GM23248 (cell line): ENCODE measurements around the gene PSME1. TPM values are rescaled to one million over a fixed set of nuclear protein-coding genes. Genes with fewer than 3 reads are reported as not detected.

Experiments used
- DNase-seq: peaks from one replicate; pipeline ENCODE4 v3.0.0-alpha.2; 2015
- H2AFZ ChIP-seq: fragments of 200-600 bp; sonication (generic); 2 replicates; pipeline ENCODE4 v1.6.1; 2016; ENCODE audit warnings: antibody characterized with exemption
- H3F3A ChIP-seq: fragments of 200-600 bp; sonication (generic); 2 replicates; pipeline ENCODE4 v1.6.1; 2016; ENCODE audit warnings: mild to moderate bottlenecking, antibody characterized with exemption, mixed run types; ENCODE audit not compliant: insufficient read depth
- H3K27ac ChIP-seq: fragments of 200-600 bp; sonication (generic); 2 replicates; pipeline ENCODE4 v1.5.1; 2016; ENCODE audit warnings: mild to moderate bottlenecking
- H3K27me3 ChIP-seq: fragments of 200-600 bp; sonication (generic); replicated peaks from 2 replicates; pipeline ENCODE4 v1.6.1; 2016; ENCODE audit warnings: mild to moderate bottlenecking; ENCODE audit not compliant: insufficient read depth
- H3K36me3 ChIP-seq: fragments of 200-600 bp; sonication (generic); 2 replicates; pipeline ENCODE4 v1.6.1; 2016; ENCODE audit warnings: low read depth, mild to moderate bottlenecking
- H3K4me1 ChIP-seq: fragments of 200-600 bp; sonication (generic); 2 replicates; pipeline ENCODE4 v1.6.1; 2016; ENCODE audit warnings: mild to moderate bottlenecking; ENCODE audit not compliant: insufficient read depth
- H3K4me2 ChIP-seq: fragments of 200-600 bp; sonication (generic); one replicate; pipeline ENCODE4 v1.6.1; 2016; ENCODE audit warnings: mild to moderate bottlenecking; ENCODE audit not compliant: unreplicated experiment
- H3K4me3 ChIP-seq: fragments of 200-600 bp; sonication (generic); 2 replicates; pipeline ENCODE4 v1.5.1; 2016; ENCODE audit warnings: mild to moderate bottlenecking
- H3K79me2 ChIP-seq: fragments of 200-600 bp; sonication (generic); 2 replicates; pipeline ENCODE4 v1.6.1; 2016; ENCODE audit warnings: mild to moderate bottlenecking; ENCODE audit not compliant: insufficient read depth
- H3K9ac ChIP-seq: fragments of 200-600 bp; sonication (generic); 2 replicates; pipeline ENCODE4 v1.6.1; 2016; ENCODE audit warnings: mild to moderate bottlenecking
- H3K9me2 ChIP-seq: fragments of 200-600 bp; sonication (generic); 2 replicates; pipeline ENCODE4 v1.6.1; 2016; ENCODE audit warnings: mixed run types, mild to moderate bottlenecking, moderate library complexity; ENCODE audit not compliant: insufficient read depth
- H3K9me3 ChIP-seq: fragments of 200-600 bp; sonication (generic); one replicate; pipeline ENCODE4 v1.6.1; 2017; ENCODE audit warnings: low read depth
- H4K20me1 ChIP-seq: fragments of 200-600 bp; sonication (generic); 2 replicates; pipeline ENCODE4 v1.6.0; 2016; ENCODE audit not compliant: insufficient read depth
- EZH2 ChIP-seq: fragments of 200-600 bp; sonication (generic); IDR thresholded peaks from 2 replicates; pipeline ENCODE4 v1.6.1; 2018; ENCODE audit warnings: antibody characterized with exemption, mild to moderate bottlenecking; ENCODE audit not compliant: insufficient read depth, poor library complexity, severe bottlenecking
- EZH2phosphoT487 ChIP-seq: fragments of 200-600 bp; sonication (generic); IDR thresholded peaks from 2 replicates; pipeline ENCODE4 v1.6.1; 2018; ENCODE audit warnings: antibody characterized with exemption, moderate library complexity, mild to moderate bottlenecking, low read depth; ENCODE audit not compliant: insufficient read depth
- WGBS, 2 experiments: methylation state at CpG; one replicate each; pipeline ENCODE4 v1.1.6; 2015 to 2017; ENCODE audit warnings: low lambda C conversion rate in 2 of 2, low coverage in 1 of 2; ENCODE audit errors: missing lambda C conversion rate in 2 of 2; 5-methylcytosine and 5-hydroxymethylcytosine counted together
- in situ Hi-C: fragments of 300-500 bp; cut with MboI; formaldehyde crosslinking; loops from 2 replicates; pipeline ENCODE4 v1.15.0; 2020
- polyA plus RNA-seq: library from polyadenylated mRNA; unstranded; fragments of >200 nt; fragmentation: Nextera tagmentation; extraction: Ambion mirVana; gene quantifications from 2 replicates; pipeline ENCODE4 v1.2.1, GENCODE V29; 2016
- total RNA-seq: library from RNA; depleted of rRNA; stranded (reverse); fragments of >200 nt; shearing (Covaris generic); gene quantifications from 2 replicates; pipeline ENCODE4 v1.2.3, GENCODE V29; 2014

Gene PSME1
- total and polyA plus RNA-seq, 2 experiments from 2014 or later: 58.9 to 144 TPM

- no peak for DNase-seq
- Histone ChIP-seq H3K4me1 (peaks cover 6% of the 10 kb centered on the region; the same call in 1 of the 2 replicates), H4K20me1 (no peaks in the 10 kb centered on the region), H3K4me2 (no peak overlapping the region), H3K9ac (no peak overlapping the region), H3K79me2 (peaks cover 34% of the 10 kb centered on the region), H3K4me3 (no peak overlapping the region), H3K9me3 (no peaks in the 10 kb centered on the region), H3K9me2 (no peaks in the 10 kb centered on the region), H3K27me3 (no peaks in the 10 kb centered on the region), H3F3A (peaks cover 3% of the 10 kb centered on the region; the same call in 1 of the 2 replicates), H3K27ac (no peak overlapping the region), H3K36me3 (peaks cover 34% of the 10 kb centered on the region), H2AFZ (no peak overlapping the region)
- in situ Hi-C loops: no loop called here
- WGBS, 2 experiments: 85 to 91% methylated on average over 9 of the region's 9 CpGs
- no peak for TF ChIP-seq EZH2phosphoT487
- TF ChIP-seq EZH2: no peak
These were observed 15.0 kb downstream of the PSME1 start for GRCh38 chr14:24150993-24151392.

DNA sequence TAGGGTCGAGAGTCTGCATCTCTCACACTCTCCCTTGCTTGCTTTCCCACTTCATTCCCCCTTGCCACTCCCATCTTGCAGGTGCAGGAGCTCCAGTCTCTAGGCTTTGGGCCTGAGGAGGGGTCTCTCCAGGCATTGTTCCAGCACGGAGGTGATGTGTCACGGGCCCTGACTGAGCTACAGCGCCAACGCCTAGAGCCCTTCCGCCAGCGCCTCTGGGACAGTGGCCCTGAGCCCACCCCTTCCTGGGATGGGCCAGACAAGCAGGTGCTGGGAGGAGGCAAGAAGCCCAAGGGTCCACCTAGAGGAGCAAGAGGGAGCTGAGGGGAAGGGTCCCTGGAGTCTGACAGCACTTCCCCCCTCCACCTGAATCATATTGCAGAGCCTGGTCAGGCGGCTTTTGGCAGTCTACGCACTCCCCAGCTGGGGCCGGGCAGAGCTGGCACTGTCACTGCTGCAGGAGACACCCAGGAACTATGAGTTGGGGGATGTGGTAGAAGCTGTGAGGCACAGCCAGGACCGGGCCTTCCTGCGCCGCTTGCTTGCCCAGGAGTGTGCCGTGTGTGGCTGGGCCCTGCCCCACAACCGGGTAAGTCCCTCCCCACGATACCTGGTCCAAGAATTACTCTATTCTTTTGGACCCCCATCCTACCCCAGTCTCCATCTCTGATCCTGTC lies 15.5 kb downstream of the PSME1 start:
- no peak for TF ChIP-seq EZH2phosphoT487
- TF ChIP-seq EZH2: no peak
- Histone ChIP-seq H4K20me1 (no peaks in the 10 kb centered on the region), H3K9ac (no peak overlapping the region), H3K4me3 (no peak overlapping the region), H3K79me2 (peaks cover 34% of the 10 kb centered on the region), H3K4me2 (no peak overlapping the region), H3K9me2 (no peaks in the 10 kb centered on the region), H3K4me1 (0 out of 2 replicates have a peak, but pooled peaks cover 6% of the 10 kb centered on the region), H3F3A (no peaks in the 10 kb centered on the region), H3K27me3 (no peaks in the 10 kb centered on the region), H3K9me3 (no peaks in the 10 kb centered on the region), H2AFZ (no peak overlapping the region), H3K36me3 (peaks cover 39% of the 10 kb centered on the region), H3K27ac (no peak overlapping the region)
- in situ Hi-C loops: no loop called here
- DNase-seq: no peak
- 85 to 87% methylated on average over 15 to 16 of the region's 16 CpGs for WGBS, 2 experiments

GRCh38 chr14:24155100-24155499 lies 19.1 kb downstream of the PSME1 start:
- H3K4me3 ChIP-seq: no peak overlapping the region
- peaks cover 15% of the 10 kb centered on the region; the same call in 1 of the 2 replicates for H3F3A ChIP-seq
- in situ Hi-C loops: no loop called here
- H3K4me1 ChIP-seq: no peaks in the 10 kb centered on the region
- H3K4me2 ChIP-seq: no peak overlapping the region
- peaks cover 6% of the 10 kb centered on the region for H3K79me2 ChIP-seq
- no peaks in the 10 kb centered on the region for H4K20me1 ChIP-seq
- no peaks in the 10 kb centered on the region for H3K9me3 ChIP-seq
- no peaks in the 10 kb centered on the region for H3K27me3 ChIP-seq
- H3K27ac ChIP-seq: no peak overlapping the region
- 95 to 100% methylated on average over 10 of the region's 10 CpGs for WGBS, 2 experiments
- H2AFZ ChIP-seq: no peak overlapping the region
- no peaks in the 10 kb centered on the region for H3K9me2 ChIP-seq
- H3K36me3 ChIP-seq: peaks cover 31% of the 10 kb centered on the region
- DNase-seq: no peak
- TF ChIP-seq EZH2 (no peak), EZH2phosphoT487 (no peak)
- no peak overlapping the region for H3K9ac ChIP-seq

GRCh38 chr14:24156840-24157239 lies 20.8 kb downstream of the PSME1 start:
- H3K4me3 ChIP-seq: no peak overlapping the region
- TF ChIP-seq EZH2phosphoT487 (no peak), EZH2 (no peak)
- no peak overlapping the region for H2AFZ ChIP-seq
- peaks cover 36% of the 10 kb centered on the region for H3K36me3 ChIP-seq
- H3K4me1 ChIP-seq: no peaks in the 10 kb centered on the region
- H3K9me2 ChIP-seq: no peaks in the 10 kb centered on the region
- no peaks in the 10 kb centered on the region for H4K20me1 ChIP-seq
- peaks cover 8% of the 10 kb centered on the region for H3K79me2 ChIP-seq
- H3K27ac ChIP-seq: no peak overlapping the region
- H3K27me3 ChIP-seq: no peaks in the 10 kb centered on the region
- no peak overlapping the region for H3K4me2 ChIP-seq
- H3F3A ChIP-seq: peaks cover 25% of the 10 kb centered on the region; the same call in 1 of the 2 replicates
- no peak overlapping the region for H3K9ac ChIP-seq
- no peaks in the 10 kb centered on the region for H3K9me3 ChIP-seq
- in situ Hi-C loops: no loop called here
- DNase-seq: no peak
- 100% methylated on average over 1 of the region's 1 CpG for WGBS, 2 experiments
